Measurements from ENCODE around the gene CD2BP2.

CD2BP2 gene

DNA sequence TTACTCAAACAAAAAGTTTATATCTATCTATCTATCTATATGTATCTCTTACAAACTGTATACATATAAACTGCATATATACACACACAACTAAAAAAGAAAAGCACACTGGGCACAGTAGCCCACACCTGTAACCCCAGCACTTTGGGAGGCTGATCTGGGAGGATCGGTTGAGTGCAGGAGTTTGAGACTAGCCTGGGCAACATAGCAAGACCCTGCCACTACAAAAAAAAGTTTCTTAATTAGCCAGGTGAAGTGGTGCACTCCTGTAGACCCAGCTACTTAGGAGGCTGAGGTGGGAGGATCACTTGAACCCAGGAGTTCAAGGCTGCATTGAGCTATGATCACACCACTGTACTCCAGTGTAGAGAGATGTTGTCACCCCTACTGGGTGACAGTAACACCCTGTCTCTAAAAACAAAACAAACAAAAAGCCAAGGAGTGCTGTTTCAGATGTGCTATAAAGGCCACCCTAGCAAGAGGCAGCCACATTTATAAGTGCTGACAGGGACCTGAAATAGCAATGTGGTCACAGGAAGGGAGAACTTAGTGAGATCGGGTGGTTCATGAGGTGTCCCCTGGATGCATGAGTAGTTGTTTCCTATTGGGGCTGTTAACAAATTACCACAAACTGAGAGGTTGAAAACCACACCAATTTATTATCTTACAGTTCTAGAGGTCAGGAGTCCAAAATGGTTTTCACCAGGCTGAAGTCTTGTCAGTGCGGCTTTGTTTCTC lies 4.8 kb downstream of the CD2BP2 start:
- no peak overlapping the region for H2AFZ ChIP-seq (ENCODE audit: low read length)
- H3K4me2 ChIP-seq (ENCODE audit: low read depth, low read length, poor library complexity, severe bottlenecking), result peak overlapping the region; percentile 3
- no peak overlapping the region for H3K4me3 ChIP-seq (ENCODE audit: low read length, poor library complexity, severe bottlenecking)
- H3K4me1 ChIP-seq (ENCODE audit: insufficient read depth, low read length, poor library complexity, severe bottlenecking), result peaks cover 25% of the 10 kb centered on the region
- peaks cover 19% of the 10 kb centered on the region; the same call in 1 of the 2 replicates for H3K36me3 ChIP-seq (ENCODE audit: insufficient read depth, low read length)
- H3K9me3 ChIP-seq (ENCODE audit: insufficient read depth, low read depth, low read length), result no peaks in the 10 kb centered on the region
- H4K20me1 ChIP-seq (ENCODE audit: insufficient read depth, low read length, poor library complexity, severe bottlenecking), result peaks cover 12% of the 10 kb centered on the region
- H3K9me2 ChIP-seq (replicated peaks; ENCODE audit: low read depth, low read length), result no peaks in the 10 kb centered on the region
- H3F3A ChIP-seq (ENCODE audit: low read depth), result peaks cover 5% of the 10 kb centered on the region; the same call in 1 of the 2 replicates
- H3K27me3 ChIP-seq (ENCODE audit: insufficient read depth, low read length, poor library complexity, severe bottlenecking), result no peaks in the 10 kb centered on the region
- TF ChIP-seq, protein P1, sequence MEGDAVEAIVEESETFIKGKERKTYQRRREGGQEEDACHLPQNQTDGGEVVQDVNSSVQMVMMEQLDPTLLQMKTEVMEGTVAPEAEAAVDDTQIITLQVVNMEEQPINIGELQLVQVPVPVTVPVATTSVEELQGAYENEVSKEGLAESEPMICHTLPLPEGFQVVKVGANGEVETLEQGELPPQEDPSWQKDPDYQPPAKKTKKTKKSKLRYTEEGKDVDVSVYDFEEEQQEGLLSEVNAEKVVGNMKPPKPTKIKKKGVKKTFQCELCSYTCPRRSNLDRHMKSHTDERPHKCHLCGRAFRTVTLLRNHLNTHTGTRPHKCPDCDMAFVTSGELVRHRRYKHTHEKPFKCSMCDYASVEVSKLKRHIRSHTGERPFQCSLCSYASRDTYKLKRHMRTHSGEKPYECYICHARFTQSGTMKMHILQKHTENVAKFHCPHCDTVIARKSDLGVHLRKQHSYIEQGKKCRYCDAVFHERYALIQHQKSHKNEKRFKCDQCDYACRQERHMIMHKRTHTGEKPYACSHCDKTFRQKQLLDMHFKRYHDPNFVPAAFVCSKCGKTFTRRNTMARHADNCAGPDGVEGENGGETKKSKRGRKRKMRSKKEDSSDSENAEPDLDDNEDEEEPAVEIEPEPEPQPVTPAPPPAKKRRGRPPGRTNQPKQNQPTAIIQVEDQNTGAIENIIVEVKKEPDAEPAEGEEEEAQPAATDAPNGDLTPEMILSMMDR (conservative IDR thresholded peaks at IDR 0.05; ENCODE audit: low read length), result no peak
- peaks cover 38% of the 10 kb centered on the region for H3K79me2 ChIP-seq (ENCODE audit: insufficient read depth, low read length)
- no peak overlapping the region for H3K9ac ChIP-seq (ENCODE audit: low read depth, low read length, poor library complexity, severe bottlenecking)

DNA sequence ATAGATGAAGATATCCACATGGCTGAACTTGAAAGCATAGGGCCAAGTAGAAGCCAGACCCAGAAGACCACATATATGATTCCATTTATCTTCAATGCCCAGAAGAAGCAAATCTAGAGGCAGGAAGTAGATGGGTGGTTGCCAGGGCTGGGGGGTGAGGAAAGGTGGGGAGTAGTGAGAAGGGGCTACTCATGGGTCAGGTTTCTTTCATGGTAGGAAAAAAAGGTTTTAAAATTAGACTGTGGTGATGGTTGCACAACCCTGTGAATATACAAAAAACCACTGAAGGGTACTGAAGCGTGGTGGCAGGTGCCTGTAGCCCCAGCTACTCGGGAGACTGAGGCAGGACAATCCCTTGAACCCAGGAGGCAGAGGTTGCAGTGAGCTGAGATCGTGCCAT lies 5.4 kb downstream of the CD2BP2 start:
- no peak overlapping the region for H3K9ac ChIP-seq (ENCODE audit: low read depth, low read length, poor library complexity, severe bottlenecking)
- no peaks in the 10 kb centered on the region for H3K27me3 ChIP-seq (ENCODE audit: insufficient read depth, low read length, poor library complexity, severe bottlenecking)
- peaks cover 35% of the 10 kb centered on the region for H3K79me2 ChIP-seq (ENCODE audit: insufficient read depth, low read length)
- peaks cover 12% of the 10 kb centered on the region for H4K20me1 ChIP-seq (ENCODE audit: insufficient read depth, low read length, poor library complexity, severe bottlenecking)
- H3K9me2 ChIP-seq (replicated peaks; ENCODE audit: low read depth, low read length), result no peaks in the 10 kb centered on the region
- H3K36me3 ChIP-seq (ENCODE audit: insufficient read depth, low read length), result peaks cover 19% of the 10 kb centered on the region; the same call in 1 of the 2 replicates
- peaks cover 5% of the 10 kb centered on the region; the same call in 1 of the 2 replicates for H3F3A ChIP-seq (ENCODE audit: low read depth)
- H3K4me1 ChIP-seq (ENCODE audit: insufficient read depth, low read length, poor library complexity, severe bottlenecking), result peaks cover 25% of the 10 kb centered on the region
- no peaks in the 10 kb centered on the region for H3K9me3 ChIP-seq (ENCODE audit: insufficient read depth, low read depth, low read length)
- H3K4me2 ChIP-seq (ENCODE audit: low read depth, low read length, poor library complexity, severe bottlenecking), result peak overlapping the region; percentile 3
- H2AFZ ChIP-seq (ENCODE audit: low read length), result no peak overlapping the region
- TF ChIP-seq, protein P1 (conservative IDR thresholded peaks at IDR 0.05; ENCODE audit: low read length), result no peak
- TF ChIP-seq EZH2phosphoT487 (IDR thresholded peaks at IDR 0.05; ENCODE audit: borderline replicate concordance), result no peak
- no peak overlapping the region for H3K4me3 ChIP-seq (ENCODE audit: low read length, poor library complexity, severe bottlenecking)

DNA sequence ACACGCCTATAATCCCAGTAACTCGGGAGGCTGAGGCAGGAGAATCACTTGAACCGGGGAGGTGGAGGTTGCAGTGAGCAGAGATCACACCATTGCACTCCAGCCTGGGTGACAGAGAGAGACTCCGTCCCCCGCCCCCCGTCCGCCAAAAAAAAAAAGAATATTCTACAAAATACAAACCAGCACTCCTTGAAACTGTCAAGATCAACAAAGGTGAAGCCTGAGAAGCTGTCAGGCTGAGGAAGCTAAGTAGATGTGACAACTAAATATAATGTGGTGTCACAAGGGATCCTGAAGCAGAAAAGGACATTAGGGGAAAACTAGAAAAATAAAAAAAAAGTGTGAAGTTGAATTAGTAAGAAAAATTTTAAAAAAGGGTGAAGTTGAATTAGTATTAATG lies 6.2 kb downstream of the CD2BP2 start:
- Histone ChIP-seq H3F3A (ENCODE audit: low read depth) (peaks cover 5% of the 10 kb centered on the region; the same call in 1 of the 2 replicates), H3K9me2 (replicated peaks; ENCODE audit: low read depth, low read length) (no peaks in the 10 kb centered on the region), H3K9me3 (ENCODE audit: insufficient read depth, low read depth, low read length) (no peaks in the 10 kb centered on the region), H3K36me3 (ENCODE audit: insufficient read depth, low read length) (peaks cover 19% of the 10 kb centered on the region; the same call in 1 of the 2 replicates), H3K4me2 (ENCODE audit: low read depth, low read length, poor library complexity, severe bottlenecking) (peak overlapping the region; percentile 3), H3K9ac (ENCODE audit: low read depth, low read length, poor library complexity, severe bottlenecking) (no peak overlapping the region), H3K79me2 (ENCODE audit: insufficient read depth, low read length) (peaks cover 27% of the 10 kb centered on the region), H3K27me3 (ENCODE audit: insufficient read depth, low read length, poor library complexity, severe bottlenecking) (no peaks in the 10 kb centered on the region), H4K20me1 (ENCODE audit: insufficient read depth, low read length, poor library complexity, severe bottlenecking) (peaks cover 8% of the 10 kb centered on the region), H3K4me3 (ENCODE audit: low read length, poor library complexity, severe bottlenecking) (no peak overlapping the region), H2AFZ (ENCODE audit: low read length) (no peak overlapping the region), H3K4me1 (ENCODE audit: insufficient read depth, low read length, poor library complexity, severe bottlenecking) (peaks cover 23% of the 10 kb centered on the region)
- TF ChIP-seq EZH2phosphoT487 (IDR thresholded peaks at IDR 0.05; ENCODE audit: borderline replicate concordance), result no peak
- TF ChIP-seq, protein P1 (conservative IDR thresholded peaks at IDR 0.05; ENCODE audit: low read length), result no peak

Measured in Loucy (cell line).